GM23338 (cell line): Measurements from ENCODE around the gene DIO3. TPM values are rescaled to one million over a fixed set of nuclear protein-coding genes. Genes with fewer than 3 reads are reported as not detected.

Experiments
- ATAC-seq: fragments of 200-7000 bp; cut with Tn5 transposase; 3 replicates; pipeline ENCODE4 v1.9.1; 2020
- DNase-seq: peaks from one replicate; pipeline ENCODE4 v3.0.0-alpha.2; 2015; ENCODE audit warnings: low spot score
- H2AFZ ChIP-seq: fragments of 200-600 bp; sonication (generic); 2 replicates; pipeline ENCODE4 v1.8.0; 2016; ENCODE audit warnings: antibody characterized with exemption, mild to moderate bottlenecking, moderate library complexity
- H3F3A ChIP-seq: fragments of 200-600 bp; sonication (generic); replicated peaks from 2 replicates; pipeline ENCODE4 v1.8.0; 2017; ENCODE audit warnings: antibody characterized with exemption, mixed run types, low read depth
- H3K27ac ChIP-seq: fragments of 200-600 bp; sonication (generic); 2 replicates; pipeline ENCODE4 v1.6.1; 2016; ENCODE audit warnings: low read depth
- H3K27me3 ChIP-seq: fragments of 200-600 bp; sonication (generic); 2 replicates; pipeline ENCODE4 v1.8.0; 2016; ENCODE audit warnings: mild to moderate bottlenecking, mixed run types, moderate library complexity; ENCODE audit not compliant: insufficient read depth
- H3K36me3 ChIP-seq: fragments of 200-600 bp; sonication (generic); 2 replicates; pipeline ENCODE4 v1.8.0; 2016; ENCODE audit warnings: mild to moderate bottlenecking; ENCODE audit not compliant: insufficient read depth
- H3K4me1 ChIP-seq: fragments of 200-600 bp; sonication (generic); 2 replicates; pipeline ENCODE4 v1.8.0; 2016; ENCODE audit warnings: mild to moderate bottlenecking, moderate library complexity; ENCODE audit not compliant: insufficient read depth
- H3K4me2 ChIP-seq: fragments of 200-600 bp; sonication (generic); 2 replicates; pipeline ENCODE4 v1.7.1; 2017; ENCODE audit warnings: mixed run types
- H3K4me3 ChIP-seq: fragments of 200-600 bp; sonication (generic); 2 replicates; pipeline ENCODE4 v1.6.1; 2016; ENCODE audit warnings: mixed run types
- H3K79me2 ChIP-seq: fragments of 200-600 bp; sonication (generic); replicated peaks from 2 replicates; pipeline ENCODE4 v1.8.0; 2017; ENCODE audit warnings: mild to moderate bottlenecking; ENCODE audit not compliant: insufficient read depth
- H3K9me2 ChIP-seq: fragments of 200-600 bp; sonication (generic); 2 replicates; pipeline ENCODE4 v1.8.0; 2017; ENCODE audit not compliant: insufficient read depth
- H4K20me1 ChIP-seq: fragments of 200-600 bp; sonication (generic); replicated peaks from 2 replicates; pipeline ENCODE4 v1.8.0; 2017; ENCODE audit warnings: mild to moderate bottlenecking; ENCODE audit not compliant: insufficient read depth
- H3K27ac Mint-ChIP-seq: 2 replicates; pipeline ENCODE4 v1.8.0; 2020; ENCODE audit warnings: inconsistent platforms, mild to moderate bottlenecking, moderate library complexity, mixed read lengths
- H3K27me3 Mint-ChIP-seq: 3 replicates; pipeline ENCODE4 v1.8.0; 2022; ENCODE audit warnings: low read depth, mild to moderate bottlenecking, moderate library complexity, mixed read lengths, inconsistent platforms; ENCODE audit not compliant: insufficient read depth, poor library complexity
- H3K36me3 Mint-ChIP-seq: 3 replicates; pipeline ENCODE4 v1.8.0; 2021; ENCODE audit warnings: low read depth, mild to moderate bottlenecking, inconsistent platforms, moderate library complexity, mixed read lengths
- H3K4me1 Mint-ChIP-seq: 3 replicates; pipeline ENCODE4 v1.8.0; 2020; ENCODE audit warnings: mild to moderate bottlenecking, inconsistent platforms, mixed read lengths
- H3K4me3 Mint-ChIP-seq: 3 replicates; pipeline ENCODE4 v1.8.0; 2021; ENCODE audit warnings: moderate library complexity, mild to moderate bottlenecking, inconsistent platforms, mixed read lengths
- H3K9me3 Mint-ChIP-seq: 3 replicates; pipeline ENCODE4 v1.8.0; 2020; ENCODE audit warnings: moderate library complexity, mild to moderate bottlenecking, inconsistent platforms, mixed read lengths
- CREB1 ChIP-seq: fragments of 250-450 bp; sonication (Bioruptor Pico); IDR thresholded peaks from 2 replicates; pipeline ENCODE4 v1.5.0; 2020; ENCODE audit warnings: low read depth, mild to moderate bottlenecking, moderate library complexity
- EZH2phosphoT487 ChIP-seq: fragments of 200-600 bp; sonication (generic); IDR thresholded peaks from one replicate; pipeline ENCODE4 v1.8.1; 2018; ENCODE audit warnings: antibody characterized with exemption; ENCODE audit not compliant: unreplicated experiment
- JUNB ChIP-seq: IDR thresholded peaks from one replicate; pipeline ENCODE4 v1.6.1; 2016; ENCODE audit warnings: antibody characterized with exemption; ENCODE audit not compliant: unreplicated experiment
- POLR2AphosphoS5 ChIP-seq: IDR thresholded peaks from 2 replicates; pipeline ENCODE4 v1.6.1; 2016; ENCODE audit warnings: antibody characterized with exemption, low read depth
- STAT1 ChIP-seq: IDR thresholded peaks from one replicate; pipeline ENCODE4 v1.6.1; 2016; ENCODE audit warnings: antibody characterized with exemption; ENCODE audit not compliant: unreplicated experiment
- ZNF331 ChIP-seq: fragments of 250-450 bp; sonication (Bioruptor Pico); IDR thresholded peaks from 2 replicates; pipeline ENCODE4 v1.5.0; 2020; ENCODE audit warnings: low read depth, mild to moderate bottlenecking, moderate library complexity
- polyA plus RNA-seq: library from polyadenylated mRNA; unstranded; fragments of >200 nt; fragmentation: Nextera tagmentation; extraction: Ambion mirVana; gene quantifications from 2 replicates; pipeline ENCODE4 v1.2.1, GENCODE V29; 2016
- total RNA-seq: library from RNA; depleted of rRNA; stranded (reverse); fragments of >200 nt; shearing (Covaris generic); gene quantifications from 2 replicates; pipeline ENCODE4 v1.2.3, GENCODE V29; 2014
- TF ChIP-seq, protein P1 (sequence below): fragments of 250-450 bp; sonication (Bioruptor Pico); IDR thresholded peaks from 2 replicates; pipeline ENCODE4 v1.5.0; 2020; ENCODE audit warnings: mild to moderate bottlenecking, moderate library complexity
- TF ChIP-seq, protein P2 (sequence below): IDR thresholded peaks from 2 replicates; pipeline ENCODE4 v1.6.1; 2016; ENCODE audit warnings: antibody characterized with exemption
- TF ChIP-seq, protein P3 (sequence below), 2 experiments: fragments of 200-600 bp in 1 of 2; sonication (generic) in 1 of 2; conservative IDR thresholded peaks; 2 replicates each; pipeline versions ENCODE4 v1.5.1 to v1.6.1; 2016 to 2017; ENCODE audit warnings: antibody characterized with exemption in 2 of 2, low read depth in 2 of 2, mild to moderate bottlenecking in 2 of 2, moderate library complexity in 1 of 2
- TF ChIP-seq, protein P4 (sequence below): IDR thresholded peaks from one replicate; pipeline ENCODE4 v1.6.1; 2018; ENCODE audit warnings: antibody characterized with exemption; ENCODE audit not compliant: unreplicated experiment

DIO3 gene
- total and polyA plus RNA-seq, 2 experiments from 2014 or later: 0.10 to 0.28 TPM

DNA sequence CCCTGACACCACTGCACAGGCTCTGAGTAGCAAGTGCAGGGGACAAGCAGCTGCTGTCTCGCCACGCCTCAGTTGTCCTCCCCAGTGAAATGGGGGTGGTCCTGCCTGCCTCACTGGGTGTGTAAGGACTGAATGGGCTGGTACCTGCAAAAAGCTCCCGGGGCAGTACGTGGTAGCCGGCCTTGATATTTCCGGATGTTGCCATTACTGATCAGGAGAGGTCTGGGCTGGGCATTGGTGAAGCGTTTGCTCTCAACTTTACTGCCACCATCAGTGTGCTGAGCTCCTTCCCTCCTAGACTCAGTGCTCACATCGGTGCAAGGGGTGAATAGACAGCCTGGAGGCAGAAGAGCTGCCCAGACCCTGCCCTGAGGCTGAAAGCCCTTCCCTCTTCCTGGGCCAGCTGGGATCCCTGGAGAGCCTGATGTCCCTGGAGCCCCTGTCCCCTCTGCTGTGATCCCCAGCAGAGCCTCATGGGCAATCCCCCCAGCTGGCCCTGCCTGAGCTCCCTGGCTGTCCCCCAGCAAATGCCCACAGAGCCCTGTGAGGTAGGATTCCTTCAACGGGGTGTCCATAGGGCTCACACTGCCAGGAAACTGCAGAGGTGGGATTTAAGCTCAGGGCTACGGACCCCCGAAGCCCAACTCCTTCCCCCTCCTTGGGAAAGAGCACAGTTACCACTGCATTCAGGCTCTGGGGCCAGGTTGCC, 18.2 kb downstream of the DIO3 start:
- TF ChIP-seq, protein P1, sequence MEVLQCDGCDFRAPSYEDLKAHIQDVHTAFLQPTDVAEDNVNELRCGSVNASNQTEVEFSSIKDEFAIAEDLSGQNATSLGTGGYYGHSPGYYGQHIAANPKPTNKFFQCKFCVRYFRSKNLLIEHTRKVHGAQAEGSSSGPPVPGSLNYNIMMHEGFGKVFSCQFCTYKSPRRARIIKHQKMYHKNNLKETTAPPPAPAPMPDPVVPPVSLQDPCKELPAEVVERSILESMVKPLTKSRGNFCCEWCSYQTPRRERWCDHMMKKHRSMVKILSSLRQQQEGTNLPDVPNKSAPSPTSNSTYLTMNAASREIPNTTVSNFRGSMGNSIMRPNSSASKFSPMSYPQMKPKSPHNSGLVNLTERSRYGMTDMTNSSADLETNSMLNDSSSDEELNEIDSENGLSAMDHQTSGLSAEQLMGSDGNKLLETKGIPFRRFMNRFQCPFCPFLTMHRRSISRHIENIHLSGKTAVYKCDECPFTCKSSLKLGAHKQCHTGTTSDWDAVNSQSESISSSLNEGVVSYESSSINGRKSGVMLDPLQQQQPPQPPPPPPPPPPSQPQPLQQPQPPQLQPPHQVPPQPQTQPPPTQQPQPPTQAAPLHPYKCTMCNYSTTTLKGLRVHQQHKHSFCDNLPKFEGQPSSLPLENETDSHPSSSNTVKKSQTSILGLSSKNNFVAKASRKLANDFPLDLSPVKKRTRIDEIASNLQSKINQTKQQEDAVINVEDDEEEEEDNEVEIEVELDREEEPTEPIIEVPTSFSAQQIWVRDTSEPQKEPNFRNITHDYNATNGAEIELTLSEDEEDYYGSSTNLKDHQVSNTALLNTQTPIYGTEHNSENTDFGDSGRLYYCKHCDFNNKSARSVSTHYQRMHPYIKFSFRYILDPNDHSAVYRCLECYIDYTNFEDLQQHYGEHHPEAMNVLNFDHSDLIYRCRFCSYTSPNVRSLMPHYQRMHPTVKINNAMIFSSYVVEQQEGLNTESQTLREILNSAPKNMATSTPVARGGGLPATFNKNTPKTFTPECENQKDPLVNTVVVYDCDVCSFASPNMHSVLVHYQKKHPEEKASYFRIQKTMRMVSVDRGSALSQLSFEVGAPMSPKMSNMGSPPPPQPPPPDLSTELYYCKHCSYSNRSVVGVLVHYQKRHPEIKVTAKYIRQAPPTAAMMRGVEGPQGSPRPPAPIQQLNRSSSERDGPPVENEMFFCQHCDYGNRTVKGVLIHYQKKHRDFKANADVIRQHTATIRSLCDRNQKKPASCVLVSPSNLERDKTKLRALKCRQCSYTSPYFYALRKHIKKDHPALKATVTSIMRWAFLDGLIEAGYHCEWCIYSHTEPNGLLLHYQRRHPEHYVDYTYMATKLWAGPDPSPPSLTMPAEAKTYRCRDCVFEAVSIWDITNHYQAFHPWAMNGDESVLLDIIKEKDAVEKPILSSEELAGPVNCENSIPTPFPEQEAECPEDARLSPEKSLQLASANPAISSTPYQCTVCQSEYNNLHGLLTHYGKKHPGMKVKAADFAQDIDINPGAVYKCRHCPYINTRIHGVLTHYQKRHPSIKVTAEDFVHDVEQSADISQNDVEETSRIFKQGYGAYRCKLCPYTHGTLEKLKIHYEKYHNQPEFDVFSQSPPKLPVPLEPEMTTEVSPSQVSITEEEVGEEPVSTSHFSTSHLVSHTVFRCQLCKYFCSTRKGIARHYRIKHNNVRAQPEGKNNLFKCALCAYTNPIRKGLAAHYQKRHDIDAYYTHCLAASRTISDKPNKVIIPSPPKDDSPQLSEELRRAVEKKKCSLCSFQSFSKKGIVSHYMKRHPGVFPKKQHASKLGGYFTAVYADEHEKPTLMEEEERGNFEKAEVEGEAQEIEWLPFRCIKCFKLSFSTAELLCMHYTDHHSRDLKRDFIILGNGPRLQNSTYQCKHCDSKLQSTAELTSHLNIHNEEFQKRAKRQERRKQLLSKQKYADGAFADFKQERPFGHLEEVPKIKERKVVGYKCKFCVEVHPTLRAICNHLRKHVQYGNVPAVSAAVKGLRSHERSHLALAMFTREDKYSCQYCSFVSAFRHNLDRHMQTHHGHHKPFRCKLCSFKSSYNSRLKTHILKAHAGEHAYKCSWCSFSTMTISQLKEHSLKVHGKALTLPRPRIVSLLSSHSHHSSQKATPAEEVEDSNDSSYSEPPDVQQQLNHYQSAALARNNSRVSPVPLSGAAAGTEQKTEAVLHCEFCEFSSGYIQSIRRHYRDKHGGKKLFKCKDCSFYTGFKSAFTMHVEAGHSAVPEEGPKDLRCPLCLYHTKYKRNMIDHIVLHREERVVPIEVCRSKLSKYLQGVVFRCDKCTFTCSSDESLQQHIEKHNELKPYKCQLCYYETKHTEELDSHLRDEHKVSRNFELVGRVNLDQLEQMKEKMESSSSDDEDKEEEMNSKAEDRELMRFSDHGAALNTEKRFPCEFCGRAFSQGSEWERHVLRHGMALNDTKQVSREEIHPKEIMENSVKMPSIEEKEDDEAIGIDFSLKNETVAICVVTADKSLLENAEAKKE (CRISPR knock-in tag): no peak
- TF ChIP-seq EZH2phosphoT487 (no peak), CREB1 (no peak), ZNF331 (CRISPR knock-in tag) (no peak), STAT1 (no peak), JUNB (no peak), POLR2AphosphoS5 (no peak)
- TF ChIP-seq, protein P2, sequence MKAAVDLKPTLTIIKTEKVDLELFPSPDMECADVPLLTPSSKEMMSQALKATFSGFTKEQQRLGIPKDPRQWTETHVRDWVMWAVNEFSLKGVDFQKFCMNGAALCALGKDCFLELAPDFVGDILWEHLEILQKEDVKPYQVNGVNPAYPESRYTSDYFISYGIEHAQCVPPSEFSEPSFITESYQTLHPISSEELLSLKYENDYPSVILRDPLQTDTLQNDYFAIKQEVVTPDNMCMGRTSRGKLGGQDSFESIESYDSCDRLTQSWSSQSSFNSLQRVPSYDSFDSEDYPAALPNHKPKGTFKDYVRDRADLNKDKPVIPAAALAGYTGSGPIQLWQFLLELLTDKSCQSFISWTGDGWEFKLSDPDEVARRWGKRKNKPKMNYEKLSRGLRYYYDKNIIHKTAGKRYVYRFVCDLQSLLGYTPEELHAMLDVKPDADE: no peak
- TF ChIP-seq, protein P3, sequence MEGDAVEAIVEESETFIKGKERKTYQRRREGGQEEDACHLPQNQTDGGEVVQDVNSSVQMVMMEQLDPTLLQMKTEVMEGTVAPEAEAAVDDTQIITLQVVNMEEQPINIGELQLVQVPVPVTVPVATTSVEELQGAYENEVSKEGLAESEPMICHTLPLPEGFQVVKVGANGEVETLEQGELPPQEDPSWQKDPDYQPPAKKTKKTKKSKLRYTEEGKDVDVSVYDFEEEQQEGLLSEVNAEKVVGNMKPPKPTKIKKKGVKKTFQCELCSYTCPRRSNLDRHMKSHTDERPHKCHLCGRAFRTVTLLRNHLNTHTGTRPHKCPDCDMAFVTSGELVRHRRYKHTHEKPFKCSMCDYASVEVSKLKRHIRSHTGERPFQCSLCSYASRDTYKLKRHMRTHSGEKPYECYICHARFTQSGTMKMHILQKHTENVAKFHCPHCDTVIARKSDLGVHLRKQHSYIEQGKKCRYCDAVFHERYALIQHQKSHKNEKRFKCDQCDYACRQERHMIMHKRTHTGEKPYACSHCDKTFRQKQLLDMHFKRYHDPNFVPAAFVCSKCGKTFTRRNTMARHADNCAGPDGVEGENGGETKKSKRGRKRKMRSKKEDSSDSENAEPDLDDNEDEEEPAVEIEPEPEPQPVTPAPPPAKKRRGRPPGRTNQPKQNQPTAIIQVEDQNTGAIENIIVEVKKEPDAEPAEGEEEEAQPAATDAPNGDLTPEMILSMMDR (conservative IDR thresholded peaks at IDR 0.05; ENCODE audit: low read depth in 2 of 2): no peak
- TF ChIP-seq, protein P4, sequence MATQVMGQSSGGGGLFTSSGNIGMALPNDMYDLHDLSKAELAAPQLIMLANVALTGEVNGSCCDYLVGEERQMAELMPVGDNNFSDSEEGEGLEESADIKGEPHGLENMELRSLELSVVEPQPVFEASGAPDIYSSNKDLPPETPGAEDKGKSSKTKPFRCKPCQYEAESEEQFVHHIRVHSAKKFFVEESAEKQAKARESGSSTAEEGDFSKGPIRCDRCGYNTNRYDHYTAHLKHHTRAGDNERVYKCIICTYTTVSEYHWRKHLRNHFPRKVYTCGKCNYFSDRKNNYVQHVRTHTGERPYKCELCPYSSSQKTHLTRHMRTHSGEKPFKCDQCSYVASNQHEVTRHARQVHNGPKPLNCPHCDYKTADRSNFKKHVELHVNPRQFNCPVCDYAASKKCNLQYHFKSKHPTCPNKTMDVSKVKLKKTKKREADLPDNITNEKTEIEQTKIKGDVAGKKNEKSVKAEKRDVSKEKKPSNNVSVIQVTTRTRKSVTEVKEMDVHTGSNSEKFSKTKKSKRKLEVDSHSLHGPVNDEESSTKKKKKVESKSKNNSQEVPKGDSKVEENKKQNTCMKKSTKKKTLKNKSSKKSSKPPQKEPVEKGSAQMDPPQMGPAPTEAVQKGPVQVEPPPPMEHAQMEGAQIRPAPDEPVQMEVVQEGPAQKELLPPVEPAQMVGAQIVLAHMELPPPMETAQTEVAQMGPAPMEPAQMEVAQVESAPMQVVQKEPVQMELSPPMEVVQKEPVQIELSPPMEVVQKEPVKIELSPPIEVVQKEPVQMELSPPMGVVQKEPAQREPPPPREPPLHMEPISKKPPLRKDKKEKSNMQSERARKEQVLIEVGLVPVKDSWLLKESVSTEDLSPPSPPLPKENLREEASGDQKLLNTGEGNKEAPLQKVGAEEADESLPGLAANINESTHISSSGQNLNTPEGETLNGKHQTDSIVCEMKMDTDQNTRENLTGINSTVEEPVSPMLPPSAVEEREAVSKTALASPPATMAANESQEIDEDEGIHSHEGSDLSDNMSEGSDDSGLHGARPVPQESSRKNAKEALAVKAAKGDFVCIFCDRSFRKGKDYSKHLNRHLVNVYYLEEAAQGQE: no peak
- H3K36me3 ChIP-seq: no peaks in the 10 kb centered on the region

More for the DNA sequence above, 18.2 kb downstream of the DIO3 start:
- Histone ChIP-seq H3K27me3 (no peaks in the 10 kb centered on the region), H2AFZ (no peak overlapping the region), H3K27ac (no peak overlapping the region), H3F3A (no peaks in the 10 kb centered on the region), H3K79me2 (no peaks in the 10 kb centered on the region), H3K9me2 (no peaks in the 10 kb centered on the region), H4K20me1 (no peaks in the 10 kb centered on the region), H3K4me3 (no peak overlapping the region), H3K4me2 (no peak overlapping the region), H3K4me1 (no peaks in the 10 kb centered on the region)
- Mint-ChIP-seq H3K36me3 (no peaks in the 10 kb centered on the region), H3K4me3 (no peak overlapping the region), H3K9me3 (no peaks in the 10 kb centered on the region), H3K4me1 (no peaks in the 10 kb centered on the region), H3K27ac (no peak overlapping the region), H3K27me3 (no peaks in the 10 kb centered on the region)
- DNase-seq (no peak), ATAC-seq (no peak)
